ES-I3 (cell line): Measurements from ENCODE around the gene PAX6.

Experiments
- H3K36me3 ChIP-seq: 2 replicates; pipeline ENCODE4 v1.6.1; 2013; ENCODE audit warnings: mild to moderate bottlenecking, low read length, control low read depth, moderate library complexity; ENCODE audit not compliant: insufficient read depth
- H3K4me1 ChIP-seq: 2 replicates; pipeline ENCODE4 v1.6.1; 2013; ENCODE audit warnings: mild to moderate bottlenecking, control low read depth, low read length; ENCODE audit not compliant: insufficient read depth
- H3K9ac ChIP-seq: 2 replicates; pipeline ENCODE4 v1.6.1; 2013; ENCODE audit warnings: low read depth, mild to moderate bottlenecking, low read length, moderate library complexity
- H3K9me3 ChIP-seq: 2 replicates; pipeline ENCODE4 v1.6.1; 2013; ENCODE audit warnings: mild to moderate bottlenecking, low read length, moderate library complexity; ENCODE audit not compliant: control insufficient read depth, insufficient read depth

Gene PAX6

DNA sequence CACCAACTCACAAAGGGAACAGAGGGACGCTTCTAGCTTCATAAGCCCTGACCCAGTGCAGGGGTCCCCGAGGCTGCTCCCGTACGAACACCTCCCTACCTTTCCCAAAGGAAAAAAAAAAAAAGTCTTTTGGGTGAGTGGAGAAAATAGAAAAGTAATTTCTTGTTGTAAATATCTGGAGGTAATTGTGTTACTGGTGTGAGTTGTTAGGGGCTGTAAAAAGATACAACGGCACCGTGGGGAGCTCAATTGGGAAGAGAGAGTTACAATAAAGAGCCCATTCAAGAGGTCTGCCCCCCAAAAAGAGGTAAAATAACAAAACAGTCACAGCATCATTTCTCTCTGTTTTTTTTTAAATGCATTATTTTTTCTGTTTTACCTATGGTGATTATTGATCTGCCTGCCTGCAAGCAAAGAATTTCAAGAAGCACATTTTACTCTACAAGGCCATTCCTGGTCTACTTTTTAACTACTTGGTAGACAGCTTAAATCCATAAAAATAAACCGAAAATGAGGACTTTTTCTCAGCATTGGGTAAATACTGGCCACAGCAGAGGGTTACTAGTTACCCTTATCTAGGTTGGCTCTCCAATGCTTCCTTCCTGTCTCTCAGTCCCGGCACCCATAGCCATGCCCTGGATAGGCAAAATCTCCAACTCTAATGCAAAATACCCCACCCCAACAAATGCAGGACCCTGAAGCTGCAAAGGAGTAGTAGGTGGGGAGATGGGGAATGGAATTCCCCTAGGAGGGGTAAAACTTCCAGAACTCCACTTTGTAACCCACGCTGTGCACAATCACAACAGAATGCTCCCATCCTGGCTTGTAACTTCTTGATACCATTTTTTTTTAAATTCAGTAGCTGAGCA is 3.1 kb downstream of the PAX6 start:
- Histone ChIP-seq H3K9ac (peak overlapping the region; percentile 5; the same call in 1 of the 2 replicates), H3K4me1 (peaks cover 26% of the 10 kb centered on the region), H3K9me3 (no peaks in the 10 kb centered on the region), H3K36me3 (no peaks in the 10 kb centered on the region)

DNA sequence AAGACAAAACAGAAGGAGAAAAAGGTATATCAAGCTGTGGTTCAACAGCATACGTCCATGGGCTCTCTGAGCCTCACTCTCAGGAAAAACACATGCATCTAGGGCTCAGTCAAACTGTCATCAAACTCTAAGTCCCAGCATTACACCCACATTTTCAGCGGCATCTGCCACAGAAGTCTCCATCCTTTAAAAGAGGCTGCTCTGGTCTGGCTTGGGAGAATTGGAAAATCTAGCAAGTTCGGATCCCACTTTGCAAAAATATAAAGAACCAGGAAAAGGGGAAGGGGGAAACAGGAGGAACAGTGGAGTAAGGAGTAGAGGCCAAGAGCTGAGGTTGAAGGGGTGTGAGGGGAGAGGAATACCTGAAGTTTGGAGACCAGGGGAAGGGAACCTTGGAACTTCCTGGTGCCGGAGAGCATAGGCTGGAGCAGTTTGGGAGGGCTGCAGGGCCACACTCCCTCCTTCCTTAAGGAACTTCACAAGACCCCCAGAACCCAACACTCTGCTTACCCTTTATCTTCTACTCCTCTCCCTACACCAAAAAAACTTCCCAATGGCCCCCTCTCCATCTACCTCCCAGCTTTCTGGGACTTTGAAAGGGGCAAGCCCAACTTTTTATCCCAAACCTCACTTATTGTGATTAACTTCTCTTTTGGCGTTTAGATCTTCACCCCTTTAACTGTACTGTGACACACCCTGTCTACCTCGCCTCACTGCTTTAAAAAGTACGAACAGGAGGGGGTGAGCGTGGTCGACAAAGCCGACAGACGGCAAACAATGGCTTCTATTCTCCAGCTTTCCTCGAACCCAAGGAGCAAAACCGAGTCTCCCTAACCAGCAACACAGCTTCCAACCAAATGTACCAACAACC is 4.0 kb downstream of the PAX6 start:
- H3K36me3 ChIP-seq, result no peaks in the 10 kb centered on the region
- H3K9me3 ChIP-seq, result no peaks in the 10 kb centered on the region
- H3K4me1 ChIP-seq, result peaks cover 21% of the 10 kb centered on the region
- no peak overlapping the region for H3K9ac ChIP-seq

DNA sequence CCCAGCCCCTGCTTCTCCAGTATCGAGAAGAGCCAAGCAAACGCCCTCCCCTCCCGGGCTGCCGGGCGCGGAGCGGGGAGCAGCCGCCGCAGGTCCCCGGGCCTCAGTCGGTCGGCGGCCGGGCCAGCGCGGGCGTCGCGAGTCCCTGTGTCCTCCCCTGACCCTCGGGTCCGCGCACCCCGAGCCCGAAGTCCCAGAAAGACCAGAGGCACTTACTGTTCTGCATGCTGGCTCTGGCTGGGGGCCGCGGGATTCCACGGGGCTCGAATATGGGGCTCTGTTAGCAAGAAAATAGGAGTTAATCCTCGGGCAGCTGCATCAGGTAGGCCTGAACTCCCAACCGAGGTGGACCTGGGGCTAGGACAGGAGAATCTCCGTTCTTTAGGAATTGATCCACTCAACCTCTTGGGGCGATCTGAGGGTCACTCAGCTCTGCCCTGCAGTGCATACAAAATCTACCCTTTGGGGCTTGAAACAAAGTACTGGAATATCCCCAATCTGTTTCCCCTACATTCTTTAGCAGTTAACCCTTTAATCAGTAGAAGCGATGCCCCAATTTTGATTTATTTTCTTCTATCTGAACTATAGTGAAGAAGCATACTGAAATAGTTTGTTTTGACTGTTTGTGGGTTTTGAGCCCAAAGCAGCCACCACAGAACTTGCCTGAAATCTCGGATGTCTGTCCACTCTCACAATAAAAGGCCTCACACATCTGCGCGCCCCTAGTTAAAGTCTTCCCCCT is 4.8 kb downstream of the PAX6 start:
- H3K9me3 ChIP-seq, result no peaks in the 10 kb centered on the region
- H3K36me3 ChIP-seq, result no peaks in the 10 kb centered on the region
- peaks cover 20% of the 10 kb centered on the region for H3K4me1 ChIP-seq
- peak overlapping the region; percentile 25; the same call in 1 of the 2 replicates for H3K9ac ChIP-seq

DNA sequence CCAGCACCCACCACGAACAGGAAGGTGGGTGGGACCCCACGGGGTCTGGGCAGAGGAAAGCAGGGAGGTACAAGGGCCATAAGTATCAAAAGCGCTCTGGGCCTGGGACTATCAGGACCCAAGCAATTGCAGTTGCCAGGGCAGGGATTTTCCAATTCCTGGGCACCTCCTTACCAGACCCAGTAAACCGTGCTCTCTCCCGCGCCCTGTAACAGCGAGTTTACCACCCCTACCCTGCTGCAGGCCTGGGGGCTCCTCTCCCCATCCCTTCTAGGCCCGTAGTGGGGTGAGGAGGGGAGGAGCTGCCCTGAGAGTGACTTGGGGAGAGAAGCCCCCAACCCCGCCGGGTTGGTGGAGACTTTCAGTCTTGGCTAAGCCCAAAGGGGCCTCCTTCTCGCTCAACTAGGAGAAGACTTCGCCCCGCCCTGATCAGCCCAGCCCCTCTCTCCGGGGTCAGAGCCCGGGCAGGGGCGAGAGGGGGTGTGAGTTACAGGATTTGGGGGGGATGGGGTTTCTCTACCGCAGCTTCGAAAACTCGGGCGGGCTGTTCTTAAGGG is 5.4 kb downstream of the PAX6 start:
- Histone ChIP-seq H3K9me3 (no peaks in the 10 kb centered on the region), H3K36me3 (no peaks in the 10 kb centered on the region), H3K4me1 (peaks cover 20% of the 10 kb centered on the region), H3K9ac (peak overlapping the region; percentile 25; the same call in 1 of the 2 replicates)

DNA sequence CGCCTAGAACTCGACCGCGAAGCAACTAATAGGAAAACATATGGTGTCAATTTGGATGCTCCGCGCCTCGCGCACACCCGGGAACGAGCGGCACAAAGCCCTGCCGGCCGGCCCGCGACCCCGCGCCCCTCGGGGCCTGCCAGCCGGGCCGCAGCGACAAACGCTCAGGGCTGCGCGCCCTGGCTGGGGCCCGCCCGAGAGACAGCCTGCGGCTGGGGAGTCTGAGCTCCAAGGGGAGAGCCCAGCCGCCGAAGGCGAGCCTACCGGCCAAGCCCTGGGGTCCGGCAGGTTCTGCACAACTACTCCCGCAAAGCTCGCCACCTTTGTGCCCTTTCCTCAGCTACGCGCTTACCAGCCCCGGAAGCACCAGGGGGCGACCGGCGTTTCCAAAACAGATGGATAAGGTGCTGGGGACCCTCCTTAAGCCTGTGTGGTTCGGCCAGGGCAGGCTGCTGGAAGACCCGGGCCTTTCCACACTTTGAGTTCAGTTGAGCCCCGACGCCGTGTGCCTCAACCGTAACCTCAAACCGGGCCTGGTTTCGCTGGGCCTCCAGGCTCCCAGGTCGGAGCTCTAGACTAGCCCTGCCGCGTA is 6.0 kb downstream of the PAX6 start:
- H3K9me3 ChIP-seq, result no peaks in the 10 kb centered on the region
- H3K4me1 ChIP-seq, result peaks cover 20% of the 10 kb centered on the region
- H3K36me3 ChIP-seq, result no peaks in the 10 kb centered on the region
- peak overlapping the region; percentile 25; the same call in 1 of the 2 replicates for H3K9ac ChIP-seq

DNA sequence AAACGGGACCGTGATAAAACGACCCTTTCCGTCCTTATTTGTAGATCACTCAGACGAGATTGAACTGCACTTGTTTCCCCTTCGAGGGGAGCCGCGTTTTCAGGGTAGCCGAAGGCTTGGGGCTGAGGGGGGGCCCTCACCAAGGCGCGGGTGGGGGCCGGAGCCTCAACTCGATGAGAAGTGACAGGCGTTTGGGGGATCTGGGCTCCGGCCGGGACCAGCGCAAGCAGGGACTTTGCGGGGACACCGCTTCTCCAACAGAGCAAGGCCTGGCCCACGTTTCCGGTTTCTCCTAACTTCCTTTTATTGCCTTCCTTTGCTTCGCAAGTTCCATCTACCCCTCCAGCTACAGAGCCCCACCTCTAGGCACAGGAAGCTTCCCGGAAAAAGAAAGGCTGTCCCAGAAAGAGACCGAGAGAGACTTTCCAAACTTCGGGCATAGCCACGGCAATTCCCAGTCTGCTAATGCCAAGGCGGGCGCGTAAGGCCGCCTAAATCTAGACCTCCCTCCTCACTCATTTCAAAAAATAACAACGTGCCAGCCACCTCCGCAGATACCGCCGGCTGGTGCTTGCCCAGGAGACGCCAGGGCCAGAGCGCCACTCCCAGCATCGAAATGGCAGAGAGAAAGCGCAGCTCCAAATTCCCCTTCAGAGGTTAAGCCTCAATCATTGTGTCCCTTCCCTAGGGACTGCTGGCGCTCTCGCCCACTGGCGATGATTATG is 6.6 kb downstream of the PAX6 start:
- H3K9ac ChIP-seq, result peak overlapping the region; percentile 25; the same call in 1 of the 2 replicates
- no peaks in the 10 kb centered on the region for H3K36me3 ChIP-seq
- peaks cover 18% of the 10 kb centered on the region for H3K4me1 ChIP-seq
- no peaks in the 10 kb centered on the region for H3K9me3 ChIP-seq

DNA sequence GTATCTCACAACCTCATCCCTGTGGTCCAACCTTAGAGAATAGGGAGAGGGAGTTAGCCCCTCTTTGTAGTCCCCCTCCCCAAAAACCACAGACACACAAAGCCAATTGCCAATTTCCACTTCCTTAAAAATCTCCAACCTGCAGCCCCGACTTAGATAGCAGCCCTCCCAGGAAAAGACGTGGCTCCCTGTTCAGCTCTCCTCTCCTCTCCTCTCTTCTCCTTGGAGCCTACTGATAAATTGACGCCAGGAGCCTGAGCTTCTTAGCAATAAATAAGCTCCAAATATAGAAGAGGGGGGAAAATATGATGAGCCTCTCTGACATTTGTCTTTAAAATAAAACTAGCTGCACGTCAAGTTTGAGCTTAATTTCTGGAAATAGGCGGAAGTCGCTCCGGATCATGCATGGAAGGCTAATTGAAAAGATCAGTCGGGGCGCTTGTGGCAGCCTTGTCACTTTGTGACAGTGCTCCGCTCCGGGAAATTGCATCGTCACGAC is 7.3 kb downstream of the PAX6 start:
- peaks cover 15% of the 10 kb centered on the region for H3K4me1 ChIP-seq
- no peak overlapping the region for H3K9ac ChIP-seq
- no peaks in the 10 kb centered on the region for H3K9me3 ChIP-seq
- H3K36me3 ChIP-seq, result no peaks in the 10 kb centered on the region

DNA sequence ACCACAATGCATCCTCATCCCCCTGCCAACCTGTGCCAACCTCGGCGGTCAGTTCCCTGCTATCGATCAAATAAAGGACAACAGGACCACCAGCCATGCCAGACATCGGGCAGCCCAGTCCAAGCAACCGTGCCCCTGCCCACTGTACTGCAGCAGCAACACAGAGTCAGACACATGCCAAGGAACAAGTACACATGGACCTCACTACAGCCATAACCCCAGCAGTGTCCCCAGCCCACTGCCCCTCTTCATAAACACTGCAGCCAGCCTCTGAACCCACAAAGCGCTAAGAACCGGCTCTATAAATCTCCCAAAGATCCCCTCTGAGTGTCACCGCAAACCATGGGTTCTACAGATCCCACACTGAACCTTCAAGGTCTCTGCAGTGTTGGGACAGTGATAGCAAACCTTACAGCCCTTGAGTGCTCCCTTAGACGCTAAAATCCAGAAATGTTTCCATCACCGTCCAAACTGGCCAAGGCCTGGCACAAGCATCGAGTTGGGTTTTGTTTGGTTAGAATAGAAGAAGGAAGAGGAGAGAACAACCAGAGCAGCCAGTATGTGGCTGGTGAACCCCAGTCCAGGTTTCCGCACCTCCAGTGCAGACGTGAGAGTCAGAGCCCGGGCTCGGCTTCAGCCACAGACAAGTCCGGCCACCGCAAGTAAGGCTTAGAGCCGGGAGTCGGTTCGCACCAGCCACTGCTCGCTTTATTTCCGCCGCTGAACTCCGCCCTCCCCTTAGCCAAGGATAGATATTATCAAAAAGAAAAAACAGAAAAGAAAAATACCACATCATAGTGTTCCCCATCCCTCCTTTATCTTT is 7.9 kb downstream of the PAX6 start:
- H3K9ac ChIP-seq, result no peak overlapping the region
- H3K4me1 ChIP-seq, result peaks cover 12% of the 10 kb centered on the region
- H3K36me3 ChIP-seq, result no peaks in the 10 kb centered on the region
- H3K9me3 ChIP-seq, result no peaks in the 10 kb centered on the region

DNA sequence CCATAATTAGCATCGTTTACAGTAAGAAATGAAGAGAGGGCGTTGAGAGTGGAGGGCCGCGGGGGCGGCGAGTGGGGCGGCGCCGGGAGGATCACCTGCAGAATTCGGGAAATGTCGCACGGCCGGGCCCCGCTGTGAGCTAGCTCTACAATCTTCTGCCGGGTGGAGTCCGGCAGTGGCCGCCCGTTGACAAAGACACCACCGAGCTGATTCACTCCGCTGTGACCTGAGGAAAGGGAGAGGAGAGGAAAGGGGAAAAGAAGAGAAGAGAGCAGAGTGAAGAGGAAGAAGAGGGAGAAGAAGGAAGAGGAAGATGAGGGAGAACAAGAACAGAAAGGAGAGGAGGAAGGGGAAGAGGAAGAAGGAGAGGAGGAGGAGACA is 8.5 kb downstream of the PAX6 start:
- H3K4me1 ChIP-seq, result peaks cover 8% of the 10 kb centered on the region
- H3K9me3 ChIP-seq, result no peaks in the 10 kb centered on the region
- no peaks in the 10 kb centered on the region for H3K36me3 ChIP-seq
- H3K9ac ChIP-seq, result no peak overlapping the region

DNA sequence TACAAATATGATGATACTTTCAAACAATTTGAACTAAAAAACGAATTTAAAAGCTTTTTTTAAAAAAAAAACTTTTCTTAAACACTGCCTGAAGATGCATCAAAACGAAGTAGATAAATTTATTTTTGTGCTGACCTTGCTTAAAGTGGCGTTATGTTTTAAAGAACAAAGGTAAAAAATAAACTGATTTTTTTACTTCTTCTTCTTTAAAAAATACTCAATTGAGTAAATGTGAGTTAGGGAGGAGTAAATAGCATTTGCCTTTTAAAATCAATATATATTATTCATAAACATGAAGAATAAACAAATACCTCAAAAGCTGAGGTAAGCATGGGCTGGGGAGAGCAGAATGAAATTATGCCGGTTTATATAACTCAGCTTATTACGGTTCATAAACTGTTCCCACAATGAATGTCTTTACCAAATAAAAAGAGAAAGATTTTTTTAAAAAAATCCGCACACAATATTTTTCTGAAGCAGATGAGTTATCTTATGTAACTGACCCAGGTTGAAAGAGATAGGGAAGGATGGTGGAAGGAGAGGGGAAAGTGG is 9.0 kb downstream of the PAX6 start:
- H3K36me3 ChIP-seq, result no peaks in the 10 kb centered on the region
- no peak overlapping the region for H3K9ac ChIP-seq
- peaks cover 9% of the 10 kb centered on the region for H3K4me1 ChIP-seq
- H3K9me3 ChIP-seq, result no peaks in the 10 kb centered on the region

DNA sequence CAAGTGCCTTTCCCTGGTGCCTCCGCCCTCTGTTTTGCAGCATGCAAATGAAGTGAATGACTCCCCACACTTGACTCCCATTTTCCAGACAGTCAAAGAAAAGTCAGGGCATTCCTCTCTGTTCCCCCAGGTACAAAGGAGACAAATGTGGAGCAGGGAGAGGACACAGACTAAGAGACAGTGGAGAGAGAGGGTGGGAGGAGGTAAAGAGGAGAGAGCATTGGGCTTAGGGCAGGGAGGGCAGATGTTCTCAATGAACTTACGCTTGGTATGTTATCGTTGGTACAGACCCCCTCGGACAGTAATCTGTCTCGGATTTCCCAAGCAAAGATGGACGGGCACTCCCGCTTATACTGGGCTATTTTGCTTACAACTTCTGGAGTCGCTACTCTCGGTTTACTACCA is 9.8 kb downstream of the PAX6 start:
- Histone ChIP-seq H3K9ac (no peak overlapping the region), H3K36me3 (no peaks in the 10 kb centered on the region), H3K4me1 (peaks cover 3% of the 10 kb centered on the region; the same call in 1 of the 2 replicates), H3K9me3 (no peaks in the 10 kb centered on the region)
